ENCODE measurements around the gene TNNI2.

- TF ChIP-seq CTCF (IDR thresholded peaks at IDR 0.05; ENCODE audit: poor library complexity) (no peak), EZH2 (IDR thresholded peaks at IDR 0.05; ENCODE audit: borderline replicate concordance) (no peak)
These were observed 6.3 kb downstream of the TNNI2 start for GRCh38 chr11:1845095-1845429.

Data from hepatocyte (in vitro differentiated cells).